ENCODE measurements around the gene PTGES2.

GRCh38 chr9:128167209-128167608, 39.7 kb upstream of the PTGES2 start:
- TF ChIP-seq, protein P1, sequence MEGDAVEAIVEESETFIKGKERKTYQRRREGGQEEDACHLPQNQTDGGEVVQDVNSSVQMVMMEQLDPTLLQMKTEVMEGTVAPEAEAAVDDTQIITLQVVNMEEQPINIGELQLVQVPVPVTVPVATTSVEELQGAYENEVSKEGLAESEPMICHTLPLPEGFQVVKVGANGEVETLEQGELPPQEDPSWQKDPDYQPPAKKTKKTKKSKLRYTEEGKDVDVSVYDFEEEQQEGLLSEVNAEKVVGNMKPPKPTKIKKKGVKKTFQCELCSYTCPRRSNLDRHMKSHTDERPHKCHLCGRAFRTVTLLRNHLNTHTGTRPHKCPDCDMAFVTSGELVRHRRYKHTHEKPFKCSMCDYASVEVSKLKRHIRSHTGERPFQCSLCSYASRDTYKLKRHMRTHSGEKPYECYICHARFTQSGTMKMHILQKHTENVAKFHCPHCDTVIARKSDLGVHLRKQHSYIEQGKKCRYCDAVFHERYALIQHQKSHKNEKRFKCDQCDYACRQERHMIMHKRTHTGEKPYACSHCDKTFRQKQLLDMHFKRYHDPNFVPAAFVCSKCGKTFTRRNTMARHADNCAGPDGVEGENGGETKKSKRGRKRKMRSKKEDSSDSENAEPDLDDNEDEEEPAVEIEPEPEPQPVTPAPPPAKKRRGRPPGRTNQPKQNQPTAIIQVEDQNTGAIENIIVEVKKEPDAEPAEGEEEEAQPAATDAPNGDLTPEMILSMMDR (conservative IDR thresholded peaks at IDR 0.05; ENCODE audit: low read length) = no peak
- no peak for TF ChIP-seq EZH2phosphoT487 (IDR thresholded peaks at IDR 0.05; ENCODE audit: borderline replicate concordance, low read depth, low read length)
